Measurements from ENCODE around the gene TUBG2.

Gene TUBG2

DNA sequence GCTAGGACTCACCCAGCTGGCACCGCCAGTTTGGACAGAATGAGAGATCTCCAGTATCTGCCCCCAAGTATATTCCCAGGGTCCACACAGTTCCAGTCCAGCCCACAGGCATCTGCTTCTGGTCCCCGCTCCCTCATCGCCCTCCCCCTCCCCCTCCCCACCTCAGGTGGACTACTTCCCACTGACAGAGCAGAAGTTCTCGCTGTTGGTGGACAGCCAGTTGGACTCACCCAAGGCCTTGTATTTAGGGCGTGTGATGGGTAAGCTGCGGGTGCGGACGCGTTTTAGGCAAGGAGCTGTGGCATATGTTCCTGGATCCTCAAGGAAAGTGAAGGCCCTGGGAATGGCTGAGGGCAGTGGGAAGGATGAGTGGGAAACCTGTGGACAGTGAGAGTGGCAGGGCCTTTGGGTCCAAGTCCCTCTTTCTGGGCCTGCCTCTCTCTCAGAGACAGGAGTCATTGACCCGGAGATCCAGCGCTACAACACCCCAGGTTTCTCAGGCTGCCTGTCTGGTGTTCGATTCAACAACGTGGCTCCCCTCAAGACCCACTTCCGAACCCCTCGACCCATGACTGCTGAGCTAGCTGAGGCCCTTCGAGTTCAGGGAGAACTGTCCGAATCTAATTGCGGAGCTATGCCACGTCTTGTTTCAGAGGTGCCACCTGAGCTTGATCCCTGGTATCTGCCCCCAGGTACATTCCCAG lies 38.2 kb downstream of the TUBG2 start:
- no peak for DNase-seq

DNA sequence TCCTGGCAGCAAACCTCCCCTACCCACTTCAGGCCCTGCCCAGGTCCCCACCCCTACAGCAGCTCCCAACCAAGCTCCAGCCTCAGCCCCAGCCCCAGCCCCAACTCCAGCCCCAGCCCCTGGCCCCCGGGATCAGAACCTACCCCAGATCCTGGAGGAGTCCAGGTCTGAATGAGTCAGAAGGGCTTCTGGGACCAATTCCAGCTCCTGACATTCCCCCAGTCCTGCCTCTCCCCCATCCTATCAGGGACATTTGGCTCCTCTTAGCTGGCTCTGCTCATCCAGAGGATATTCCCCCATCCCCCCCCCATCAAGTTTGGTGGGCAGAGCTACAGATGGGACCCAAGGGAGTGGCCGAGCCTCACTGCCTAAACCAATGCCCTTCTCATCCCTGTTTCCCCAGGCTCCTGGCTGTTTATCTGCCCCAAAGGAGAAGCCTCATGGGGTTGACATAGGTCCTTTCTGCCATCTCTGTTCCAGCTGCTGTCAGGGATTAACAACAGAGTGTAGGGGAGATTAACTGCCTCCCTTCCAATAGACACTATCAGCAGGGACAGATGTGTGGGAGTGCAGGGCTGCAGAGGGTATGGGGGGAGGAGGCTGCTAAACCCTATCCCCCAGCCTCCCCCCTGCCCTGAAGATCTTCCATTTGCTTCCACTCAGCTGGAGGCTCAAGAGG lies 39.8 kb downstream of the TUBG2 start:
- DNase-seq: no peak

DNA sequence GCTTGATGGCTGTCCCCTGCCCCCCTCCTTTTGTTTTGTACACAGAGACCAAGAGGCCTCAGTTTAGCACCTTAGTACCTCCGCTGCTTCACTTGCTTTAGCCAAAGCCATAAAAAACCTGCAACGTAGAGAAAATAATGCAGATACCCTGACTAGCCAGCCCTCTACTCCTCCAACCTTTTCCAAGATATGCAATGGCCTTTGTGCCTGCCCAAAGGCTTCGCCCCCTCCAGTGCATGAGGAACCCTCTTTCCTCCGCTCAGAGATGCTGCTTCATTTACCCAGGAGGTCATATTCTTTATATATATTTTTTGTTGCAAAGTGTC lies 40.3 kb downstream of the TUBG2 start:
- DNase-seq: no peak

DNA sequence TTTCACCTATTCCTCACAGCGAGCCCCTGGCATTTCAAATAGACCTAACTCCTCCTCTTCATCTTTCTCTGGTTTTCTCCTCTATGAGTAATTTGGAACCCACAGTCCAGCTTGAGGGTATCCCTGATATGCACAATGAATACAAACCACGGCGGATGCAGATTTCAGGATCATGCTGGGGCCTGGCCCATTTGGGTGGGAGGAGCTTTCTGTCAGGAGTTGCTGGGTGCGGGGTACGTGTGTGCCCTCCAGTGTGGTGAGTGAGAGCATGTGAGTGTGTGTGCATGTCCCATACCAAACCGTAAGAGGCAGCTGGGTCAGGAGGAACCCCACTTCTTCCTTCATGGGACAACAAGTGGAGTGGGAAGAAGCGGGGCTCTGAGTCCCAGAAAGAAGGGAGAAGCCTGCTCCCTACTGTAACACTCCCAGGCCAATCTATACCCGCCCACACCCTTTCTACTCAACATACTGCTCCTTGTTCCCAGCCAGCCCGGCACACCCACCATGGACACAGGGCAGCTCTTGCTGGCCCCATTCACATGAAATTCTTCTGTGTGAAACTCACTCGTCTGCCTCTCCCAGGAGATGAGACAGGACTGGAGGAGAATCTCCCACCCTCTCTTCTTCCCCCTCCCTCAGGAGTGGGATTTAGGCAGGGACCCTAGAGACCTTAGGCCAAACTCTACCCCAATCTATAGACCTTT lies 41.7 kb downstream of the TUBG2 start:
- DNase-seq: no peak

DNA sequence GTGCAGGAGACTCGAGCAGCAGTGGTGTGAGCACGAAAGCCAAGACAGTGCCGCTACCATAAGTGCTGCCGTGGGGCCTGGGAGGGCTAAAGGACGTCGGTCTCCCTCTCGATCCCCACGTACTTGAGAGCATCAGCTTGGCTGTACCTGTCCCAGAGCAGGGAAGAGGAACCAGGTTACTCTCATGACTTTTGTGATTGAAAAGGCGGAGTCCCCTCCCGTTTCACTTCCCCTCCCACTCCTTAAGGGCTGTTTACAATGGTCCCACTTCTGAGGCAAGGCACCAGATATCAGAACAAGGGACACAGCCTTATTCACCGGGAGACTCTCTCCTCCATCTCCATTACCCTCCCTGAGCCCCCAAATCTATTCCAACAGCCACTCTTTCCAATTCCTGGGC lies 43.4 kb downstream of the TUBG2 start:
- DNase-seq: no peak

DNA sequence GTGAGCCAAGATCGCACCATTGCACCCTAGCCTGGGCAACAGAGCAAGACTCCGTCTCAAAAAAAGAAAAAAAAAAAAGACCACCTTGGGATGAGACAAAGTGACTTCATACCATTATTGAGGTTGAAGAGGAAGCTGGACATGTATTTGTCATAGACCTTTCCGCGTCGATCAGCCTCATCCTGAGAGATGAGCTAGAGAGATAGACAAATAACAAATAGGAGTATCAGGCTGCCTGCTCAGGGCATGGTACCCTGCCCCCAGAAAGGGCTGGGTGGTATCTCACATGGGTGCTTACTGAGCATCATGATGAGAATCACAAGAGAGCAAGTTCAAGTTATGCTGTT lies 45.4 kb downstream of the TUBG2 start:
- no peak for DNase-seq

DNA sequence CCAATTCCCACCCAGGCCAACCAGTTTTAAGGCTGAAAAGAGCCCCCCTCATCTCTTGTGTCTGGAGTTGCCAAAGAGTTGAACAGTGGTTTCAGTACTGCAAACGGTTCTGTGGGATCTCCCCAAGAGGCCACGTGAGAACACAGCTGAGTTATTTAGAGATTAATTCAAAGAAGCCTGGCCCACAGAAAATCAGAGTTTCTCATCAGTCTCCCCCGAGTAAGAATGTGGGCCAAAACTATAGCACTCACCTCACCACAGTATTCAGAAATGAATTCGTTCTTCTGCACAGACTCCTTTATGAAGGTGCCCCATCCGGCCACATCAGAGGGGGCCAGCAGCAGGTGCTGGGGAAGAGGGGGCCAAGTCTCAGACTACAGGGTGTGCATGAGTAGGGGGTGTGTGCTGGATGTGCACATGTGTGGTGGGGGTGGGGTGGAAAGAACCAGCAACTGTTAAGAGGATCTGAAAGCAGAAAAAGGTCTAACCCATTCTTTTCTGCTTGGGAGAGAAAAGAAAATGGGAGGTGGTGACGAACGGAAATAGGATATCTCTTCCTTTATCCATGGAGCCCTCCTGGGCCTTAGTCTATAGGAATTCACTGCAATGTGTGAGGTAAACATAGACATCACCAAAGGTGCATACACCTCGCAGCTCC lies 45.9 kb downstream of the TUBG2 start:
- DNase-seq: no peak

DNA sequence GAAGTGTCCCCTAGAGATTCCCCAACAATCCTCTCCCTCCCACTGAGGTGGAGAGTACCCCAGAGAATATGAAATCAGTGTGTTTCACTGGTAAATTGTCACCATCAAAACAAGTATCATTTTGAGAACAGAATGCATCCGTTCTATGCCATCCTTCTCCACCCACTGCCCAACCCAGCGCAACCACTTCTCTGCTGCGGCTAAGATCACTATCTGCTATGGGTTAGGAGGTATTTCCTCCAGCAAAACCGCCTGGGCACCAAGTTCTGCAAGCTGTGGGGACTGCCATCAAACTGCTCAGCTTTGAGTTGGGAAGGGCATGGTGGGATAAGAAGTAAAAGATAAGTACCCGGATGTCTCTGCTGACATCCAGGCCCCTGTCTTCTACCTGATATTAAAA lies 47.6 kb downstream of the TUBG2 start:
- no peak for DNase-seq

DNA sequence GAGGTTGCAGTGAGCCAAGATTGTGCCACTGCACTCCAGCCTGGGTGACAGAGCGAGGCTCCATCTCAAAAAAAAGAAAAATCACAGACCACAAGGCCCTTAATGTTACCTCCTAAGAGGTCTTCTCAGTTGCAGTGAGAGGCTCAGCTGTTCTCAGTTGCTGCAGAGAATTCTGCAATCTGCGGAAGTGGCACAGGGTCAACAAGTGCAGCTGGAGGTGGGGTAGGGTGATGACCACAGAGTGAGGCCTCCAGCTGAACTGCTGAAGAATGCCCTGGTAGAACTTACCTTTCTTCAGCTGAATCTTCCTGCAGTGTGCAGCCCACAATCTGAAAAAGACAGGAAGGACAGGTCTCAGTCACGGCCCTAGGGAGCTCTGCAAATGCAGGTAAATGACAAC lies 49.5 kb downstream of the TUBG2 start:
- DNase-seq: no peak

DNA sequence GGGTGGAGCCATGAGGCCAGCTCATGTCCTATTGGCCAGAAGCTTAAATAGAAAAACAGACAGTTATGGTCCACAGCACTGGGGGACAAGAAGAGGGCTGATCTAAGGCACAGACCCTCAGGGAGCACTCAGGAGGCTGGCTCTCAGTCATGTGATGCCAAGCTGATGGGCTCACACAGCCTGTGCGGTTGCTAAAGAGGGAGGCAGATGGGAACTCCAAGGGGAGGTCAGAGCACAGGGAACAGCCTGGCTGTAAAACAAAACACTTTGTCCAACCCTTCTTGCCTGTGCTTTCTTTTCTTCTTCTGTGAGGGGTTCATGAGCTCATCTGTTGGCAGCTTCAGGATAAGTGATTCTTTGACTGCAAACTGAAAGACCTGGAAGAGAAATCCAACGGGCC lies 50.5 kb downstream of the TUBG2 start:
- DNase-seq: no peak

Data from right kidney (tissue), 1 donor.